T-helper 22 cell (primary cell): ENCODE measurements around the gene VMP1.

Experiments
- DNase-seq: peaks from one replicate; pipeline ENCODE4 v3.0.0-alpha.2; 2020; ENCODE audit warnings: low read depth

Gene VMP1

GRCh38 chr17:59707149-59707970 lies at the start of gene VMP1, which contains the start of gene PTRH2:
TSS of gene VMP1 (plus strand) at chr17:59707654. CDS start at chr17:59731447, 23,793 bp downstream.
TSS of gene PTRH2 (minus strand) at chr17:59707430. CDS start at chr17:59697978, 9,452 bp downstream.
- DNase-seq, result peak; percentile 93

DNA sequence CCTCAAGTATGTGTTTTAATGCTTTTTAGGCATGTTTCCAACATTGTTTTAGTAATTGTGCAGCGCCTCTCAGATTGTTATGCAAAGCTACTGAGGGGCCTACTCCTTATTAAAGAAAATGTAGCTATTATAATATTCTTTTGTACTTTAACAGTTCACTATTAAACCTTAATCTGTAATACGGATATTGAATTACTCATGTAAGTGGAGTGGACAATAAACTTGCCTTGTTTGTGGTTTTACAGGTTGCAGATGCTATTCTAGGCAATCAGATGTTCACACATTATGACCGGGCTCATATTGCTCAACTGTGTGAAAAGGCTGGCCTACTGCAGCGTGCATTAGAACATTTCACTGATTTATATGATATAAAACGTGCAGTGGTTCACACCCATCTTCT lies 41.2 kb upstream of the VMP1 start:
- DNase-seq, result no peak

DNA sequence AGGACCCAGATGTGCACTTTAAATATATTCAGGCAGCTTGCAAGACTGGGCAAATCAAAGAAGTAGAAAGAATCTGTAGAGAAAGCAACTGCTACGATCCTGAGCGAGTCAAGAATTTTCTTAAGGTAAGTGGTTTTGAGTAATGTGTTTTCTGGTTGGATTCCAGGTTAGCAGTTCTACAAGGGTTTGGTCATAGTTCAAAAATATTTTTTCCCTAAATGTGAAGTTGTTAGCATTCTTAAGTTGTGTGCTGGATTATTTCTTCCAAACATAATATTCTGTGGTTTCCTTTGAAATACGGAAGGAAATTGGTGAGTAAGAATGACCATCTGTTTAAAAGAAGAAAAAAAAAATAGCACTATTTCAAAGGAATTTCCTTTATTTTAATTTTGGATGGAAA lies 38.6 kb upstream of the VMP1 start:
- no peak for DNase-seq

GRCh38 chr17:59669411-59669810 lies 38.0 kb upstream of the VMP1 start:
- DNase-seq, result no peak

DNA sequence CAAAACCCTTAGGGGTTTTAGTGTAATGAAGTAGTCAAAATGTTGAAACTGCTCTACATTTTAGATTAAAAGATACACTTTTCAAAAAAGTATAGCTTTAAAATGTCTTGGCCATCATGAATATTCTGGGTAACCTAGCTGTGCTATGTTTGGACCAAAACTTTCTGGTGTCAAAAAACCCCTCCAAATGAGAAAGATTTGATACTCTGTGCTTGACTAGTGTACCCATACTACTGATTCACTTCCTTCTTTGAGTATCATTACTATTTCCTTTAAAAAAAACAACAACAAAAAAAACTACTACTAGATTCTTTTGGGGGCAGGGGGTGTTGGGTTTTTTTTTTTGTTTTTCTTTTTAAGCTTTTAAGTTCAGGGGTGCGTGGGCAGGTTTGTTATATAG lies 37.5 kb upstream of the VMP1 start:
- DNase-seq, result no peak

GRCh38 chr17:59671386-59671785 lies 36.1 kb upstream of the VMP1 start:
- DNase-seq, result no peak

GRCh38 chr17:59675231-59675630 lies 32.2 kb upstream of the VMP1 start:
- no peak for DNase-seq

GRCh38 chr17:59676716-59677115 lies 30.7 kb upstream of the VMP1 start:
- DNase-seq, result no peak

DNA sequence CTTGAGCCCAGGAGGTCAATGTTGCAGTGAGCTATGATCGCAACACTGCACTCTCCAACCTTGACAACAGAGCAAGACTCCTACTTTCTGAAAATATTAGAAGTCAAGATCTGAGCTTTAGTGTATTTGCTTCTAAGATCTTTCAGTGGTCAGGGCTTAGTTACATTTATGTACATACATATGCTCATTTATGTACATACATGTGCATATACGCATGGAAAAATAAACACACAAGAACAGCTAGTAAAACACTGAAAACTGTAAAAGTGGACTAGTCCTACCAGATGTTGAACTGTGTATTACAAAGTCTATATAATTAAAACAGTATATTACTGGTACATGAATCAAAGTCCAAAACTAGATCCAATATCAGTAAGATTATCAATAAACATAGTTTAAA lies 28.5 kb upstream of the VMP1 start:
- DNase-seq, result no peak

GRCh38 chr17:59680314-59680713 lies 27.1 kb upstream of the VMP1 start:
- no peak for DNase-seq

GRCh38 chr17:59683283-59683682 lies 24.2 kb upstream of the VMP1 start:
- no peak for DNase-seq

DNA sequence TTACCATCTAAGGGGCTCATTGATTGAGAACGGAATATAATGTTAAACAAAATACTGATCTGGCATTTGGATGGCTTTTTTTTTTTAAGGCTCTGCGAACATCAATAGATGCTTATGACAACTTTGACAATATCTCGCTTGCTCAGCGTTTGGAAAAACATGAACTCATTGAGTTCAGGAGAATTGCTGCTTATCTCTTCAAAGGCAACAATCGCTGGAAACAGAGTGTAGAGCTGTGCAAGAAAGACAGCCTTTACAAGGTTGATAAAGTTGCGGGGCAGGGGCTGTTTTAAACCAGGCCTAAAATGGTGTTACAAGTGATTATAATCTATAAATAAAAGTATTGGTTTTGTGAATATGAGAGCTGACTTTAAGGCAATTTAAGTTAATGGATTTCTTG lies 22.5 kb upstream of the VMP1 start:
- DNase-seq, result no peak

- no peak for DNase-seq
These were observed 19.4 kb upstream of the VMP1 start for GRCh38 chr17:59688008-59688407.

DNA sequence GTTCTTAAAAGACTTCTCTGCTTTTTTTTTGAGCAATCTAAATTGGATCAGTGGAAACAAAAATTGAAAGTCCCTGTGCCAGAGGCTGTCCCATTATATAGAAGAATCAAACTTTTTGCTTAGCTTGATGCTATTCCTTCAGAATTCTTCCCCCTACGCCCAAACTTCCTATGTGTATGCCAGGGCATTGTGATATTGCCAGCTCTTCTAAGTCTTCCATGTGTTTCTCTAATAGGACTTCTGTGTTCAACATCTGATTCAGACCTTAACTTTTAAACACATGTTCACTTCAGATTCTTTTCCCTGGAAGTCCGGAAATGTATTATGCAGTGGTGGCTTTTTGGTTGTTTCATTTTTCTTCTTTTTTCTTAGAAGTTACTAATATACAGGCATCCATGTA lies 19.0 kb upstream of the VMP1 start:
- DNase-seq, result no peak

- DNase-seq, result no peak
These were observed 13.9 kb upstream of the VMP1 start for GRCh38 chr17:59693582-59693981.

DNA sequence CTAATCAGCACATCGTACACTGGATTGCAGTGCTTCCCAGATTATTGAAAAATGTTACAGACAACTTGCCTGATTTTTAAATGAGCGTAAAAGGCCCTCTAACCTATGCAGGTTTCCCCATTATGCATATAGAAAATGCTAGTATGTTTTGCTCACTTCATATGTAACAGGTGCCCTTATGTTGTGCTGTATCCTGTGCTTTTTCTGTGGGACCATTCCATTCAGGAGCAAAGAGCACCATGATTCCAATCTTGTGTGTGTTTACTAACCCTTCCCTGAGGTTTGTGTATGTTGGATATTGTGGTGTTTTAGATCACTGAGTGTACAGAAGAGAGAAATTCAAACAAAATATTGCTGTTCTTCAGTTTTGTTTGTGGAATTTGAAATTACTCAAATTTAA lies 13.1 kb upstream of the VMP1 start:
- no peak for DNase-seq

- DNase-seq, result no peak
These were observed 11.3 kb upstream of the VMP1 start for GRCh38 chr17:59695945-59696681.

DNA sequence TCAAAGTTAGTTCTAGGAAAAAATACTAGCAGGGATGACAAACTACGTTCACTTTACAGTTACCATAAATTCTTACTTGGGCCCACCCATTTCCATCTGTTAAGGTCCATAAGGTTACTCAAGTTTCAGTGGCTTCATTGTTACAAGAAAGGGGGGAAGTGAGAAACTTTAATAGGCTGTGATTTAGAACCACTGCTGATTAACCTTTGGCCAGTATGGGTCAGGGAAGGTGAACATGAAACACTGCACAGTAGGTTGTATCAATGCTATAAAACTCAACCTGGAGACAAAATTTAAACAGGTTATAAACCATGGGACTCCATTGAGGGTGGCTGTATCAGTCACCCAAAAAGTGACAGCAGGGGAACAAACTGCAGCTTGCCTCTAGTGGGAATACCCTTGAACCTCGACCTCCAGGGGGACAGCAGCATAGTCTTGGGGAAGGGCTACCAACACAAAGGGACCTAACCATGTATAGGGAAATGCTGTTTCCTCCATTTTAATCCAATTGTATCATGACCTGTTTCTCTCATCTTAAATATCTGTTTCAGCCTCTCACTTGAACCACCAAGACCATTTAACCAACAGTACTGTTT lies 10.7 kb upstream of the VMP1 start:
- no peak for DNase-seq

DNA sequence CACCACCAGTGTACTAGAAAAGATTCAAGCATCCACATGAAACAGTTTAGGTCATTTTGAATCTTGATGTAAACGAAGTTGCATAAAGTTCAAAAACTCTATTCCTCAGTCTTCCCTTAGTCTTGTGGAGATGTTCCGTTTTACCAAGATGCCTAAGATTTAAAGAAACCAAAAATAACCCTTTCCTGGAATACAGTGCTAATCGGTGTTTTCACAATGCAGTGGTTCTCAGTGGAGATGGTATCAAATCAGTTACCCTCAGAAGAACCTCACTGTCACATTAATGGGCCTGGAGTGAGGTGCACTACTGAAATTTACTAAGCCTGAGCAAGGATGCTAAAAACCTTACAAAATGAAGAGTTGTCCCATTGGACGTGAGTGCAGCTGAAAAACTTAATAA lies 9.3 kb upstream of the VMP1 start:
- no peak for DNase-seq

DNA sequence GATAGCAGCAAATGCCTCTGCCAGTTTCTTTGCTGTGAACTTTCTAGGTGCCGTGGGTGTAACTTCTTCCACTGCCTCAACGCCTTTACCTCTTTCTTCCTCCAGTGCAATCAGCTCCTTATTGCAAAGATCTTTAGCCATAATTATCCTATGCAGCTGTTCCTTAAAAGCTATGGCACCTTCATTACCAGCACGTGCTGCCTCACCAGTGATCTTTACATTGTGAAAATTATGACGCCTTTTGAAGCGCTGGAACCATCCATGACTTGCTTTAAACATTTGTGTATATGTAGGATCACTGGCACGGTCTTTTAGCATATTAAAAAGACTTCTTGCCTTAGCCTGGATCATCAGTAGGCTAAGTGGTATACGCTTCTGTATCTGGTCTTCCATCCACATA lies 8.2 kb upstream of the VMP1 start:
- DNase-seq, result no peak

GRCh38 chr17:59699786-59700185 lies 7.7 kb upstream of the VMP1 start:
- DNase-seq, result no peak

GRCh38 chr17:59702304-59702703 lies 5.2 kb upstream of the VMP1 start:
- no peak for DNase-seq

DNA sequence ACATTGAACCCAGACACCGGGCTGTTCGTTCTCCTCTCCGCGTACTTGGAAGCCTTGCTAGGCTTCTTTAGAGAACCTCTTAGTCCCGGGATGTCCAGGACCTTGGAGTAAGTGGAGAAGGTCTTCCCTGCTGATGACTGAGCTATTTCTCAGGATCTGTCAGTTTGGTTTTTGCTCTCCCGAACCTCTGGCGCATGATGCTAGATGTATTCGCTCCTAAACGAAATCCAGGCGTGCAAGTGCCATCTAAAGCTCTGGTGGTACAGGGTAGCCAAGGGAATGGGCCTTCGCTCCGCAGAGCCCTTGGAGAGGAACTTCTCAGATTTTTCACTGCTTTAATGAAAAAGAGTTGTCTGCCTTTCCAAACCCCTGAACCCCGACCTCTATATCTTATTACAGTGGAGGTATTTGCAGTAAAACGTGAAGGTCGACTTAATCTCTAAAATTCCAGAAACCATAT lies 547 bp downstream of the VMP1 start:
- DNase-seq, result no peak
